ENCODE measurements around the gene LRP1B.
"Not testable (repeated sequence)": the region's sequence is repeated elsewhere in the genome, so short reads cannot be mapped to it uniquely, and the experiment has no call there.

LRP1B gene

GRCh38 chr2:141182246-141182645, 948.6 kb downstream of the LRP1B start:
- no peak for TF ChIP-seq CTCF (IDR thresholded peaks at IDR 0.05)
- Histone ChIP-seq H3K4me3 (no peak overlapping the region), H3K27ac (no peak overlapping the region)
- DNase-seq (ENCODE audit: low spot score) = no peak

- not testable (repeated sequence) for H3K4me3 ChIP-seq; DNase-seq (ENCODE audit: low spot score); H3K27ac ChIP-seq
Observed at GRCh38 chr2:141169117-141169516, 961.7 kb downstream of the LRP1B start.

DNA sequence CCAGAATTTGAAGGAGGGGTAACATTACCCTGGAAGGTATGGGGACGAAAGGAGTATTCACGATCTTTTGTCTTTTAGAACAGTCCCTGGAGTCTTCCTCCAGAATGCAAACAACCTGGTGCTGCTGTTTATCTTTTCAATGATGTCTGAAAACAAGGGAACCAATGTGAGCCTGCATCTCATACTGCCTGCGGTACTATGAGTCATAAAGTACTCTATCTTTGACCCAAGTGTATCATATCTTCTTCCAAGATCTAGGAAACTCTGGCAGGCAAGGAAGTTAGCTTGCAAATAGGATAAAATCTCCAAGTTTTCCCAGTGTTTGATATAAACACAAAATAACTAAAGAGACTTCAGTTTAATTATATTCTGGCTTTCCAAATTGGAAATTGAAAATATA, 968.5 kb downstream of the LRP1B start:
- H3K27ac ChIP-seq = no peak overlapping the region
- no peak overlapping the region for H3K4me3 ChIP-seq
- no peak for TF ChIP-seq CTCF (IDR thresholded peaks at IDR 0.05)
- DNase-seq (ENCODE audit: low spot score) = no peak

GRCh38 chr2:141151611-141152286, 979.1 kb downstream of the LRP1B start:
- no peak for DNase-seq (ENCODE audit: low spot score)
- no peak for TF ChIP-seq CTCF (IDR thresholded peaks at IDR 0.05)
- H3K4me3 ChIP-seq = no peak overlapping the region
- no peak overlapping the region for H3K27ac ChIP-seq

DNA sequence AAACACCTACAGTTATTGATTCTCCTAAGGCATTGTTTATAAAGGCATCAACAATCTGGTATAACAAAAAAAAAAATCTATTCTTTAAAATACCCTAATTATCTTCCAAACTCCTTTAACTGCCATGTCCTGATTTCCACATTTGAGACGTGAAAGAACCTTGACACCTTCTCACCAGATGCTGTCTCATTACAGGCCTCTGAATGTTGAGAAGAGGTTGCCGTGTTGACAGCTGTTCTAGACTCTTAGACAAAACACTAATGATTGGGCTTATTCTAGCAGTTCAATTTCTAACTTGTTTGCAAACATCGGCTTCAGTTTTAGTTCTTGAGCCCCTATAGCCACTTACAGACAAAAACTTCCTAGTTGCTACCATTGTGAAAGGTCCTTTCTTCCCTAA, 988.8 kb downstream of the LRP1B start:
- no peak overlapping the region for H3K4me3 ChIP-seq
- no peak overlapping the region for H3K27ac ChIP-seq
- no peak for TF ChIP-seq CTCF (IDR thresholded peaks at IDR 0.05)
- DNase-seq (ENCODE audit: low spot score) = no peak

- no peak overlapping the region for H3K4me3 ChIP-seq
- no peak for DNase-seq (ENCODE audit: low spot score)
- TF ChIP-seq CTCF (IDR thresholded peaks at IDR 0.05) = no peak
- H3K27ac ChIP-seq = no peak overlapping the region
Observed at GRCh38 chr2:141137122-141137693, 993.6 kb downstream of the LRP1B start.

DNA sequence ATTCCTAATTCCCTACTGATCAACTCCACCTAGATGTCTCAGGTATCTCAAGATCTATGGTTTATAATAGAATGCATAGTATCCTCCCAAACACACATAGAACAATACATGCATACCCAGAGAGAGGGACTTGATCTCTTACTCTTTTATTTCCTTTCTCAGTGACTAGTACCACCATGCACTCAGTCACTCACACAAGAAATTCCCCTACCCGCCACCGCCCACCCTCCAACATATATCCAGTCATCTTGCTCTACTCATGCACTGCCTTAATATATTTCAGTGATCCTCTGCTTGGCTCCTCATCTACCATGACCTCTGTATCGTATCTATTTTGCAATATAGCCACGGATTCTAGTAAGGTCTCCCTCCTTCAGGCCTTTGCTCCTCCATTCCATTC, 996.9 kb downstream of the LRP1B start:
- H3K4me3 ChIP-seq = no peak overlapping the region
- no peak for DNase-seq (ENCODE audit: low spot score)
- no peak for TF ChIP-seq CTCF (IDR thresholded peaks at IDR 0.05)
- no peak overlapping the region for H3K27ac ChIP-seq

All from coronary artery (tissue), 2 donors.